ENCODE measurements around the gene SLC2A9.

GRCh38 chr4:9968472-9968871 is 52.8 kb downstream of the SLC2A9 start:
- TF ChIP-seq, protein P1, sequence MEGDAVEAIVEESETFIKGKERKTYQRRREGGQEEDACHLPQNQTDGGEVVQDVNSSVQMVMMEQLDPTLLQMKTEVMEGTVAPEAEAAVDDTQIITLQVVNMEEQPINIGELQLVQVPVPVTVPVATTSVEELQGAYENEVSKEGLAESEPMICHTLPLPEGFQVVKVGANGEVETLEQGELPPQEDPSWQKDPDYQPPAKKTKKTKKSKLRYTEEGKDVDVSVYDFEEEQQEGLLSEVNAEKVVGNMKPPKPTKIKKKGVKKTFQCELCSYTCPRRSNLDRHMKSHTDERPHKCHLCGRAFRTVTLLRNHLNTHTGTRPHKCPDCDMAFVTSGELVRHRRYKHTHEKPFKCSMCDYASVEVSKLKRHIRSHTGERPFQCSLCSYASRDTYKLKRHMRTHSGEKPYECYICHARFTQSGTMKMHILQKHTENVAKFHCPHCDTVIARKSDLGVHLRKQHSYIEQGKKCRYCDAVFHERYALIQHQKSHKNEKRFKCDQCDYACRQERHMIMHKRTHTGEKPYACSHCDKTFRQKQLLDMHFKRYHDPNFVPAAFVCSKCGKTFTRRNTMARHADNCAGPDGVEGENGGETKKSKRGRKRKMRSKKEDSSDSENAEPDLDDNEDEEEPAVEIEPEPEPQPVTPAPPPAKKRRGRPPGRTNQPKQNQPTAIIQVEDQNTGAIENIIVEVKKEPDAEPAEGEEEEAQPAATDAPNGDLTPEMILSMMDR (conservative IDR thresholded peaks at IDR 0.05; ENCODE audit: low read depth, low read length), result no peak
- TF ChIP-seq POLR2A (IDR thresholded peaks at IDR 0.05; ENCODE audit: low read depth, low read length) (no peak), NFE2L2 (IDR thresholded peaks at IDR 0.05; ENCODE audit: low read depth, low read length) (no peak), RAD21 (IDR thresholded peaks at IDR 0.05; ENCODE audit: low read length) (no peak), SMC3 (IDR thresholded peaks at IDR 0.05; ENCODE audit: low read depth, low read length) (no peak), CHD1 (IDR thresholded peaks at IDR 0.05; ENCODE audit: low read depth, low read length) (no peak)
